Ovary (tissue), 9 donors: ENCODE data around the gene ADAM12. TPM values are rescaled to one million over a fixed set of nuclear protein-coding genes. Genes with fewer than 3 reads are reported as not detected.

ENCODE experiments used
- DNase-seq, 5 donors: peaks; one replicate each; pipeline ENCODE4 v3.0.0-alpha.2; 2019 to 2020
- H3K27ac ChIP-seq, 2 donors: fragments of 200-600 bp; one replicate each; pipeline versions ENCODE4 v1.5.1 to v1.8.0; 2019 to 2022
- H3K27me3 ChIP-seq: fragments of 200-600 bp; one replicate; pipeline ENCODE4 v1.8.0; 2022
- H3K36me3 ChIP-seq: fragments of 200-600 bp; sonication (generic); one replicate; pipeline ENCODE4 v1.5.1; 2019
- H3K4me1 ChIP-seq: one replicate; pipeline ENCODE4 v1.8.1; 2013; ENCODE audit warnings: mild to moderate bottlenecking, moderate library complexity; ENCODE audit not compliant: insufficient read depth
- H3K4me3 ChIP-seq: fragments of 200-600 bp; sonication (generic); one replicate; pipeline ENCODE4 v1.5.1; 2017
- H3K9me3 ChIP-seq, 2 donors: fragments of 200-600 bp in 1 of 2; sonication (generic) in 1 of 2; one replicate each; pipeline versions ENCODE4 v1.5.1 to v1.8.1; 2013 to 2019; ENCODE audit warnings: mild to moderate bottlenecking in 1 of 2, moderate library complexity in 1 of 2
- CTCF ChIP-seq, 3 donors: fragments of 450-650 bp in 2 of 3; fragments of 200-600 bp in 1 of 3; IDR thresholded peaks; one replicate each; pipeline versions ENCODE4 v1.5.1 to v1.8.0; 2016 to 2022; ENCODE audit warnings: antibody characterized with exemption in 3 of 3, mild to moderate bottlenecking in 1 of 3
- EP300 ChIP-seq: sonication (generic); formaldehyde crosslinking; IDR thresholded peaks from one replicate; pipeline ENCODE4 v1.6.1; 2017; ENCODE audit warnings: antibody characterized with exemption
- POLR2A ChIP-seq: fragments of 450-650 bp; IDR thresholded peaks from one replicate; pipeline ENCODE4 v1.6.1; 2017; ENCODE audit warnings: antibody characterized with exemption, mild to moderate bottlenecking, moderate library complexity
- WGBS, 3 donors: extraction: QIAGEN DNeasy Blood & Tissue Kit in 1 of 3; methylation state at CpG; one replicate each; pipeline versions ENCODE4 v1.1.5 to v1.1.7; 2013 to 2017; 5-methylcytosine and 5-hydroxymethylcytosine counted together
- intact Hi-C, 4 donors: fragments of 100-400 bp; cut with DNase I; formaldehyde crosslinking; loops; one replicate each; pipeline versions ENCODE4 v1.11.0 to v1.15.1; 2022 to 2023
- polyA plus RNA-seq, 2 donors: library from polyadenylated mRNA; stranded (reverse); fragments of 200-250 nt in 1 of 2; fragments of 350-450 nt in 1 of 2; fragmentation: Illumina TruSeq in 1 of 2; extraction: RNeasy Lipid Tissue Mini Kit (QIAGEN cat#74804) in 1 of 2; gene quantifications; one replicate each; pipeline ENCODE4 v1.2.3, GENCODE V29; 2013 to 2014
- total RNA-seq, 7 donors: library from RNA; depleted of rRNA in 2 of 7; stranded (reverse); fragments of >200 nt in 2 of 7; fragmentation: NEBNext Ultra II Directional in 3 of 7; extraction: Animal tissue kit (Norgen Biotek cat#: 25700) in 3 of 7; gene quantifications; one replicate each; pipeline versions ENCODE4 v1.1.0 to v1.2.4, GENCODE V29; 2016 to 2023
- donor health status: DM: no; HTN: no; CAD: no; lungs with moderate emphysema.
- donor health status: DM: no; HTN: no; CAD: no.
- donor health status: Bipolar disorder and iron deficiency.
- donor health status: DM: yes; HTN: yes; CAD: no.
- donor health status: DM: no; HTN: no; CAD: no.
- donor health status: DM: yes; HTN: yes; CAD: no.

Gene ADAM12
- total and polyA plus RNA-seq, 9 donors, result 1.8 to 27.2 (median 10.3) TPM

GRCh38 chr10:126126866-126127265 lies 261.4 kb downstream of the ADAM12 start:
- no peak overlapping the region for H3K4me3 ChIP-seq
- no peaks in the 10 kb centered on the region for H3K36me3 ChIP-seq
- TF ChIP-seq POLR2A (no peak), CTCF (IDR thresholded peaks at IDR 0.05) (no peak), EP300 (no peak)
- no peaks in the 10 kb centered on the region for H3K27me3 ChIP-seq
- DNase-seq, result no peak
- intact Hi-C loops, result no loop called here
- H3K9me3 ChIP-seq, result no peaks in the 10 kb centered on the region
- no peak overlapping the region for H3K27ac ChIP-seq
- peaks cover 4% of the 10 kb centered on the region for H3K4me1 ChIP-seq
- 72 to 76% (median 76%) methylated on average over 4 of the region's 4 CpGs for WGBS, 3 donors

GRCh38 chr10:126126023-126126422 lies 262.3 kb downstream of the ADAM12 start:
- no peak overlapping the region for H3K4me3 ChIP-seq
- no peaks in the 10 kb centered on the region for H3K36me3 ChIP-seq
- WGBS, 3 donors, result 90 to 94% (median 93%) methylated on average over 5 of the region's 5 CpGs
- H3K4me1 ChIP-seq, result peaks cover 3% of the 10 kb centered on the region
- intact Hi-C loops, result no loop called here
- no peaks in the 10 kb centered on the region for H3K27me3 ChIP-seq
- no peaks in the 10 kb centered on the region for H3K9me3 ChIP-seq
- TF ChIP-seq POLR2A, result no peak
- no peak overlapping the region for H3K27ac ChIP-seq
- no peak for DNase-seq

GRCh38 chr10:126124668-126125349 lies 263.5 kb downstream of the ADAM12 start:
- no peak overlapping the region for H3K4me3 ChIP-seq
- no peaks in the 10 kb centered on the region for H3K4me1 ChIP-seq
- no peaks in the 10 kb centered on the region for H3K36me3 ChIP-seq
- no peak for TF ChIP-seq EP300
- no peak for TF ChIP-seq CTCF (IDR thresholded peaks at IDR 0.05)
- TF ChIP-seq POLR2A, result no peak
- no peak overlapping the region for H3K27ac ChIP-seq
- intact Hi-C loops, result no loop called here
- H3K9me3 ChIP-seq, result no peaks in the 10 kb centered on the region
- WGBS, 3 donors, result 91 to 93% (median 92%) methylated on average over 9 of the region's 9 CpGs
- no peak for DNase-seq
- H3K27me3 ChIP-seq, result no peaks in the 10 kb centered on the region

- Histone ChIP-seq H3K4me3 (no peak overlapping the region), H3K36me3 (no peaks in the 10 kb centered on the region), H3K27ac (no peak overlapping the region), H3K27me3 (no peaks in the 10 kb centered on the region), H3K4me1 (no peaks in the 10 kb centered on the region), H3K9me3 (no peaks in the 10 kb centered on the region)
- no peak for DNase-seq
- WGBS, 3 donors, result 91 to 95% (median 92%) methylated on average over 7 of the region's 7 CpGs
- TF ChIP-seq EP300 (no peak), CTCF (IDR thresholded peaks at IDR 0.05) (no peak), POLR2A (no peak)
- intact Hi-C loops, result no loop called here
Measured at GRCh38 chr10:126124046-126124445, 264.2 kb downstream of the ADAM12 start.

GRCh38 chr10:126123466-126123865 lies 264.8 kb downstream of the ADAM12 start:
- intact Hi-C loops, result no loop called here
- Histone ChIP-seq H3K9me3 (no peaks in the 10 kb centered on the region), H3K36me3 (no peaks in the 10 kb centered on the region), H3K4me1 (no peaks in the 10 kb centered on the region), H3K27ac (no peak overlapping the region), H3K4me3 (no peak overlapping the region), H3K27me3 (no peaks in the 10 kb centered on the region)
- no peak for DNase-seq
- TF ChIP-seq POLR2A, result no peak
- no peak for TF ChIP-seq CTCF (IDR thresholded peaks at IDR 0.05)
- no peak for TF ChIP-seq EP300
- WGBS, 3 donors, result 94 to 96% (median 96%) methylated on average over 10 of the region's 10 CpGs
